PC-3 (cell line): ENCODE results near the gene CCNB3. TPM values are rescaled to one million over a fixed set of nuclear protein-coding genes. Genes with fewer than 3 reads are reported as not detected.

ENCODE experiments used
- ATAC-seq: fragments of 200-7000 bp; cut with Tn5 transposase; 2 replicates; pipeline ENCODE4 v1.9.1; 2020; ENCODE audit warnings: mild to moderate bottlenecking, moderate library complexity
- BruUV-seq: library from RNA; stranded (reverse); fragments of 400-500 nt; replicated peaks from 2 replicates; lab custom pipeline; 2021; lab: Mats Ljungman, UMichigan
- CTCF ChIA-PET: fragments of 300-600 bp; sonication (Branson Sonifier 250); formaldehyde crosslinking; loops from one replicate; lab custom pipeline; 2022; ENCODE audit warnings: antibody characterized with exemption; lab: Charles Lee
- POLR2A ChIA-PET: fragments of 300-600 bp; sonication (Branson Sonifier 250); formaldehyde crosslinking; loops from one replicate; lab custom pipeline; 2022; ENCODE audit warnings: antibody characterized with exemption; ENCODE audit not compliant: unreplicated experiment; lab: Charles Lee
- DNase-seq: peaks from one replicate; pipeline ENCODE4 v3.0.0-alpha.2; 2015
- H2AFZ ChIP-seq: fragments of 300-600 bp; sonication (generic); 2 replicates; pipeline ENCODE4 v1.6.0; 2016; ENCODE audit warnings: antibody characterized with exemption, low read length
- H3F3A ChIP-seq: fragments of 300-600 bp; sonication (generic); one replicate; pipeline ENCODE4 v1.6.0; 2017; ENCODE audit warnings: antibody characterized with exemption, low read length, control low read depth, mild to moderate bottlenecking; ENCODE audit not compliant: unreplicated experiment
- H3K27ac ChIP-seq: fragments of 300-600 bp; sonication (generic); 2 replicates; pipeline ENCODE4 v1.5.1; 2016; ENCODE audit warnings: mild to moderate bottlenecking, low read length
- H3K27me3 ChIP-seq: fragments of 300-600 bp; sonication (generic); 2 replicates; pipeline ENCODE4 v1.6.1; 2016; ENCODE audit warnings: low read length, mixed read lengths
- H3K36me3 ChIP-seq: fragments of 300-600 bp; sonication (generic); 2 replicates; pipeline ENCODE4 v1.6.1; 2016; ENCODE audit warnings: low read depth, mixed run types, low read length, mixed read lengths
- H3K4me1 ChIP-seq: fragments of 300-600 bp; sonication (generic); 2 replicates; pipeline ENCODE4 v1.5.1; 2016; ENCODE audit warnings: low read length; ENCODE audit not compliant: insufficient read depth
- H3K4me2 ChIP-seq: fragments of 300-600 bp; sonication (generic); 2 replicates; pipeline ENCODE4 v1.6.0; 2016; ENCODE audit warnings: low read length
- H3K4me3 ChIP-seq: fragments of 300-600 bp; sonication (generic); 2 replicates; pipeline ENCODE4 v1.5.1; 2016; ENCODE audit warnings: mild to moderate bottlenecking, low read length, mixed read lengths
- H3K79me2 ChIP-seq: fragments of 300-600 bp; sonication (generic); 2 replicates; pipeline ENCODE4 v1.6.1; 2017; ENCODE audit warnings: low read length, mixed read lengths
- H3K9ac ChIP-seq: fragments of 300-600 bp; sonication (generic); 2 replicates; pipeline ENCODE4 v1.6.0; 2016; ENCODE audit warnings: mild to moderate bottlenecking, low read length
- H3K9me2 ChIP-seq: fragments of 300-600 bp; sonication (generic); replicated peaks from 2 replicates; pipeline ENCODE4 v1.6.1; 2016; ENCODE audit warnings: mixed run types, low read length, mixed read lengths
- H3K9me3 ChIP-seq: fragments of 300-600 bp; sonication (generic); 2 replicates; pipeline ENCODE4 v1.6.1; 2016; ENCODE audit warnings: low read length, mixed read lengths
- H4K20me1 ChIP-seq: fragments of 300-600 bp; sonication (generic); 2 replicates; pipeline ENCODE4 v1.6.1; 2016; ENCODE audit warnings: low read length, mixed read lengths
- CTCF ChIP-seq: fragments of 300-600 bp; sonication (generic); conservative IDR thresholded peaks from 2 replicates; pipeline ENCODE4 v1.5.1; 2017; ENCODE audit warnings: antibody characterized with exemption, low read depth, mild to moderate bottlenecking, low read length
- EZH2 ChIP-seq: fragments of 300-600 bp; sonication (generic); IDR thresholded peaks from one replicate; pipeline ENCODE4 v1.6.1; 2017; ENCODE audit warnings: antibody characterized with exemption, mild to moderate bottlenecking, low read length; ENCODE audit not compliant: unreplicated experiment
- EZH2phosphoT487 ChIP-seq: fragments of 300-600 bp; sonication (generic); IDR thresholded peaks from 2 replicates; pipeline ENCODE4 v1.6.1; 2018; ENCODE audit warnings: mild to moderate bottlenecking, antibody characterized with exemption, low read length, borderline replicate concordance
- intact Hi-C: fragments of 100-400 bp; cut with micrococcal nuclease; formaldehyde crosslinking; loops from 2 replicates; pipeline ENCODE4 v1.9.0; 2023
- total RNA-seq: library from RNA; depleted of rRNA; stranded (reverse); fragments of >200 nt; gene quantifications from 2 replicates; pipeline ENCODE4 v1.2.3, GENCODE V29; 2014

The CCNB3 gene
- total RNA-seq, 1 experiment from 2014 or later: 0.33 TPM

- no peaks in the 10 kb centered on the region for H3F3A ChIP-seq
- BruUV-seq: no TSS peak
- CTCF ChIA-PET: no interaction called here
- H3K36me3 ChIP-seq: no peaks in the 10 kb centered on the region
- no peak overlapping the region for H2AFZ ChIP-seq
- H3K79me2 ChIP-seq: no peaks in the 10 kb centered on the region
- DNase-seq (no peak), ATAC-seq (no peak)
- no peaks in the 10 kb centered on the region; the same call in 1 of the 2 replicates for H3K27me3 ChIP-seq
- H4K20me1 ChIP-seq: no peaks in the 10 kb centered on the region
- no peaks in the 10 kb centered on the region for H3K9me2 ChIP-seq
- H3K4me1 ChIP-seq: no peaks in the 10 kb centered on the region
- H3K27ac ChIP-seq: no peak overlapping the region
- TF ChIP-seq EZH2 (no peak), EZH2phosphoT487 (no peak), CTCF (no peak)
- POLR2A ChIA-PET: no interaction called here
- H3K9me3 ChIP-seq: no peaks in the 10 kb centered on the region
- H3K9ac ChIP-seq: no peak overlapping the region
- H3K4me2 ChIP-seq: no peak overlapping the region
- intact Hi-C loops: no loop called here
- no peak overlapping the region for H3K4me3 ChIP-seq
Observed at GRCh38 chrX:50168241-50168687, 36.3 kb upstream of the CCNB3 start.

GRCh38 chrX:50169717-50170116 is 34.8 kb upstream of the CCNB3 start:
- ChIA-PET CTCF (no interaction called here), POLR2A (no interaction called here)
- no peaks in the 10 kb centered on the region for H3K36me3 ChIP-seq
- ATAC-seq: no peak
- H2AFZ ChIP-seq: no peak overlapping the region
- no peak for TF ChIP-seq CTCF
- TF ChIP-seq EZH2phosphoT487: no peak
- TF ChIP-seq EZH2: no peak
- intact Hi-C loops: no loop called here
- no peak overlapping the region for H3K9ac ChIP-seq
- BruUV-seq: no TSS peak
- H4K20me1 ChIP-seq: no peaks in the 10 kb centered on the region
- H3F3A ChIP-seq: no peaks in the 10 kb centered on the region
- H3K4me2 ChIP-seq: no peak overlapping the region
- H3K79me2 ChIP-seq: no peaks in the 10 kb centered on the region
- H3K4me3 ChIP-seq: no peak overlapping the region
- no peak for DNase-seq
- no peaks in the 10 kb centered on the region for H3K9me2 ChIP-seq
- H3K27ac ChIP-seq: no peak overlapping the region
- no peaks in the 10 kb centered on the region; the same call in 1 of the 2 replicates for H3K27me3 ChIP-seq
- no peaks in the 10 kb centered on the region for H3K9me3 ChIP-seq
- no peaks in the 10 kb centered on the region for H3K4me1 ChIP-seq

- Histone ChIP-seq H3K4me1 (no peaks in the 10 kb centered on the region), H3K4me2 (no peak overlapping the region), H3F3A (no peaks in the 10 kb centered on the region), H4K20me1 (no peaks in the 10 kb centered on the region), H2AFZ (no peak overlapping the region), H3K4me3 (no peak overlapping the region), H3K79me2 (no peaks in the 10 kb centered on the region), H3K36me3 (no peaks in the 10 kb centered on the region), H3K9ac (no peak overlapping the region), H3K9me2 (no peaks in the 10 kb centered on the region), H3K9me3 (no peaks in the 10 kb centered on the region), H3K27me3 (0 out of 2 replicates have a peak, but pooled peaks cover 6% of the 10 kb centered on the region), H3K27ac (no peak overlapping the region)
- CTCF ChIA-PET: no interaction called here
- ATAC-seq: no peak
- intact Hi-C loops: no loop called here
- DNase-seq: no peak
- BruUV-seq: no TSS peak
- TF ChIP-seq EZH2 (no peak), CTCF (no peak), EZH2phosphoT487 (no peak)
- POLR2A ChIA-PET: no interaction called here
Observed at GRCh38 chrX:50180073-50180940, 24.3 kb upstream of the CCNB3 start.
